Measurements from ENCODE around the gene OVOL3.
"Not testable (repeated sequence)": the region's sequence is repeated elsewhere in the genome, so short reads cannot be mapped to it uniquely, and the experiment has no call there.

Gene OVOL3

GRCh38 chr19:36101550-36102327 lies 9.2 kb upstream of the OVOL3 start:
- FAIRE-seq = no peak

DNA sequence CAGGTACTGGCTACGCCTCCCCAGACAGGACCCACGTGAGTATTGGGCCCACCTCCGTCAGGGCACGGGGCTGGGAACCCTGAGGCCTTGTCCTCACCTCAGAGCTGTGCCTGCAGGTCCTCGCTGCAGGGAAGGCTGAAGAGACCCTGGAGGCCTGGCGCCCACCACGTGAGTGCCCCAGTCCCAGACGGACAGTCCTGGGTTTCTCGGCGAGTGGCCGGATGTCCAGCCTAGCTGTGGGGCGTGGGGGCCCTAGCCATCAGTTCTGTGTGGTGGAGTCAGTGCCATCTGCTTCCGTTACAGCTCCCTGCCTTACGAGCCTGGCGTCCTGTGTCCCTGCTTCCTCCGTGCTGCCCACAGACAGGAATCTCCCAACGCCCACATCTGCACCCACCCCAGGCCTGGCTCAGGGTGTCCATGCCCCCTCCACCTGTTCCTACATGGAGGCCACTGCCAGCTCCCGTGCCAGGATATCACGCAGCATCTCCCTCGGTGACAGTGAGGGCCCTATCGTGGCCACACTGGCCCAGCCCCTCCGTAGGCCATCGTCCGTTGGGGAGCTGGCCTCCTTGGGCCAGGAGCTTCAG lies 7.8 kb upstream of the OVOL3 start:
- no peak for FAIRE-seq

DNA sequence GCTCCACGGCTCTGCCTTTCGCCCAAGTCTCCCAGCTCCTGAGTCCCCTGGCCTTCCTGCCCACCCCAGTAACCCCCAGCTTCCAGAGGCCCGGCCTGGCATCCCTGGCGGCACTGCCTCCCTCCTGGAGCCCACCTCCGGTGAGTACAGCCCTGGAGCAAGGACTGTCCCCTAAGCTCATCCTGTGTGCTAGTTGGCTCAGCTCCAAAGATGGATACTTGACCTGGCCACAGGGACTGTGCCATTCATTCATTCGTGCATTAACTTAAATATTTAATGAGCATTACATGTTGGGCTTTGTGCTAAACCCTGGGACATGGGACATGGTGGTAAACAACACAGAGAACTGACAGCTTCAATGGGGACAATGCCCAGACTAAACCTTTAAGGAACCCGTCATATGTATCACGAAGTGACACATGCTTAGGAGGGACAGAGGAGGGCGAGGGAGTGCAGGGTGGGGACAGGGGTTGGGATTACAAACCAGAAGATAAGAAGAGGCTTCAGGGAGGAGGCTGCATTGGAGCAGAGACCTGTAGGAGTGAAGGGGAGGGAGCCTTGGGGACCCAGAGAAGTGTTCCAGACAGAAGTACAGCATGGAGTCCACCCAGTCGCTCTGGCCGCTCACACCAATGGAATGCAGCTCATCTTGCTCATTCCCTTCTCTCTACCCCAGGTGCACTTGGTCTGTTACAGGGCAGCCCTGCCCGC lies 6.9 kb upstream of the OVOL3 start:
- no peak for FAIRE-seq

DNA sequence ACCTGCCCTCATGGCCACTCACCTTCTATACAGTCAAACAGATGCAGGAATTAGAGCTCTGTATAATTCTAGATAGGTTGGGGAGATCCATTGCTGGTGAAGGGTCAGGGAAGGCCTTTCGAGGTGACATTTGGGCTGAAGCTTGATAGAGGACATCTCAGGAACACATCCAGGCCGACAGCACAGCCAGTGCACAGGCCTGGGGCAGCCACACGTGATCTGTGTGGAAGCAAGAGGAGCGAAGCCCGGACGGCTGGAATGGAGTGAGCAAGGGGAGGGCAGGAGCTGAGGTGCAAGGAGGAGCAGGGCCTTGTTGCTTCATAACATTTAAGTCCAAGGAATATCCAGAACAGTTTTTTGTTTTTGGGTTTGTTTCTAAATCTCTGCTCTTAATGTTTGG lies 4.5 kb upstream of the OVOL3 start:
- FAIRE-seq = no peak

- no peak for FAIRE-seq
These were observed 4.0 kb upstream of the OVOL3 start for GRCh38 chr19:36106991-36107390.

GRCh38 chr19:36108684-36109083 lies 2.3 kb upstream of the OVOL3 start:
- no peak for FAIRE-seq

DNA sequence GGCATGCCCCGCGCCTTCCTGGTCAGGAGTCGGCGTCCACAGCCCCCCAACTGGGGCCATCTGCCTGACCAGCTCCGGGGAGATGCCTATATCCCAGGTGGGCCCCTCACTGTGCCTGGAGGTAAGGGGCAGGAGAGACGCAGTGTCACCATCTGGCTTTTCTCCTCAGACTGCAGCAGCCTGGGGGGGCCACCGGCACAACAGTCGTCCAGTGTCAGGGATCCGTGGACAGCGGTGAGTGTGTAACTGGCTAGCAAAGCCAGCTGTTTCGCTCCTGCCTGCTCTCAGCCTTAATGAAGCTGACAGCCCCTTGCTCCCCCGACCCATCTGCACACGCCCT lies 227 bp downstream of the OVOL3 start:
- FAIRE-seq = no peak

- FAIRE-seq = no peak
These were observed 1.7 kb downstream of the OVOL3 start for GRCh38 chr19:36112678-36113077.

GRCh38 chr19:36113425-36113824 lies 2.5 kb downstream of the OVOL3 start:
- no peak for FAIRE-seq

DNA sequence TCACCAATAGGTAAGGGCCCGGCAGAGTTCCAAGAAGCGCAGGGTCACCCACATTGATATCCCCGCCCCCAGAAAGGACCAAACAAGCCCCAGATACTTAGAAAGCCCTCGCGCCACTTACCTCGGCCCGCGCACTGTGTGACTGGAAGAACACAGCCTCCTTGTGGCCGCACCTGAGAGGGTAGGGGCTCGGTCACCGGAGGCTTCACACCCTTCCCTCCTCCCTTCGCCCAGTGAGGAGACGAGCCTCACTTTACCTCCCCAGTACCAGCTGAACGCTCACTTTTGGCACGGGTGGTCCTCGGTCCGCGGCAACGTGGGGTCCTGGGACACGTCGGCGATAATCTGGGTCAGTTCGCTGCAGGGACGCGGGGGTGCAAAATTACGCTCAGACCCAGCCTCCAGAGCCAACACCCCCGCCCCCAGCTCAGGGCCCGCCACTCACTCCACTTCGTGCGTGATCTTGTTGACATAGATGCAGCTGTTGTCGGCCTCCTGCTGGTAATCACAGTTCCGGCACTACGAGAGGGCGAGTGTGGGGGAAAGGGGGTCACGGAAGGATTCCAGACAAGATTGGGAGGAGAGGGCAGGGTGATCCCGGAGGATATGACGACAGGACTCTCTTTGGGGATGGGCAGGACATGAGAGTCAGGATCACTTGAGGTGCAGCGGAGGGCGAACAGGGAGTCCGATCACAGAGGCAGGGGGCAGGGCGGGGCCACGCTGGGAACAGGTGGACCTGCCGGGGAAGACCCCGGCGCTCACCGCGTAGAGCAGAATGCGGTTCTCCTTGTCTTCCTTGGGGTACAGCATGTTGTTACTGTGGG lies 3.2 kb downstream of the OVOL3 start:
- no peak for FAIRE-seq

- FAIRE-seq = peak; percentile 99
These were observed 3.9 kb downstream of the OVOL3 start, which contains the start of gene POLR2I for GRCh38 chr19:36114721-36115452. TSS of gene POLR2I (minus strand) at chr19:36114875. CDS start at chr19:36114856, 19 bp downstream.

- no peak for FAIRE-seq
These were observed 4.8 kb downstream of the OVOL3 start, which contains the start of gene TBCB for GRCh38 chr19:36115453-36116343. TSS of gene TBCB (plus strand) at chr19:36115468. CDS start at chr19:36115561, 93 bp downstream.

DNA sequence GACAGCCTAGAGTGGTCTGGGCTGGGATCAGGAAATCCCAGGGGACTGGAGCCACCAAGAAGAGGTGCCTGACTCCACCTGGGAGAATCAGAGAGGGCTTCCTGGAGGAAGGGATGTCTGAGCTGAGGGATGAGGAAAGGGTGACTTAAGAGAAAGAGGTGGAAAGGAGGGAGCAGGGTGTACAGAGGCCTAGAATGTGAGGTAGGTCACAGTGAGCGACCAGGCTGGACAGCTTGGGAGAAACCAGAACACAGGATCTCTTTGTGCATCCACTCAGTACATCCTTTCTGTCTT lies 5.3 kb downstream of the OVOL3 start:
- no peak for FAIRE-seq

- no peak for FAIRE-seq
These were observed 9.4 kb downstream of the OVOL3 start for GRCh38 chr19:36120092-36120983.

- no peak for FAIRE-seq
These were observed 10.0 kb downstream of the OVOL3 start for GRCh38 chr19:36120984-36121358.

- FAIRE-seq = no peak
These were observed 10.7 kb downstream of the OVOL3 start for GRCh38 chr19:36121486-36122124.

GRCh38 chr19:36125557-36125956 lies 14.6 kb downstream of the OVOL3 start:
- no peak for FAIRE-seq

- FAIRE-seq = no peak
These were observed 17.4 kb downstream of the OVOL3 start for GRCh38 chr19:36128392-36128736.

DNA sequence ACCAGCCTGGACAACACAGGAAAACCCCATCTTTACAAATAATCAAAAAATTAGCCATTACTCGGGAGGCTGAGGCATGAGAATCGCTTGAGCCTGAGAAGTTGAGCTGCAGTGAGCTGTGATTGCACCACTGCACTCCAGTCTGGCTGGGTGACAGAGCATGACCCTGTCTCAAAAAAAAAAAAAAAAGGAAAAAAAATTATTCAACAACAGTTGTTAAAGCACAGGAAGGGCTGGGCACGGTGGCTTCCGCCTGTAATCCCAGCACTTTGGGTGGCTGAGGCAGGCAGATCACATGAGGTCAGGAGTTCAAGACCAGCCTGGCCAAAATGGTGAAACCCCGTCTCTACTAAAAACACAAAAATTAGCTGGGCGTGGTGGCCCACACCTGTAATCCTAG lies 20.3 kb downstream of the OVOL3 start:
- not testable (repeated sequence) for FAIRE-seq

GRCh38 chr19:36134867-36135266 lies 23.9 kb downstream of the OVOL3 start:
- FAIRE-seq = not testable (repeated sequence)
